Measurements from ENCODE around the gene ABLIM1.

- no peak for TF ChIP-seq POLR2A (IDR thresholded peaks at IDR 0.05)
- no peak for TF ChIP-seq CTCF (IDR thresholded peaks at IDR 0.05 in 8 of 11, conservative IDR thresholded peaks at IDR 0.05 in 3 of 11)
Measured at GRCh38 chr10:114551636-114551972, 106.5 kb downstream of the ABLIM1 start.
